GM19099 (cell line): ENCODE data around the gene WDR4.

Source experiments
- POLR2A ChIP-seq: IDR thresholded peaks from 3 replicates; pipeline ENCODE4 v1.6.1; 2011; ENCODE audit warnings: low read depth; ENCODE audit not compliant: insufficient read length; ENCODE audit errors: extremely low read depth

The WDR4 gene

GRCh38 chr21:42847051-42847707 lies 32.2 kb downstream of the WDR4 start:
- TF ChIP-seq POLR2A = no peak

DNA sequence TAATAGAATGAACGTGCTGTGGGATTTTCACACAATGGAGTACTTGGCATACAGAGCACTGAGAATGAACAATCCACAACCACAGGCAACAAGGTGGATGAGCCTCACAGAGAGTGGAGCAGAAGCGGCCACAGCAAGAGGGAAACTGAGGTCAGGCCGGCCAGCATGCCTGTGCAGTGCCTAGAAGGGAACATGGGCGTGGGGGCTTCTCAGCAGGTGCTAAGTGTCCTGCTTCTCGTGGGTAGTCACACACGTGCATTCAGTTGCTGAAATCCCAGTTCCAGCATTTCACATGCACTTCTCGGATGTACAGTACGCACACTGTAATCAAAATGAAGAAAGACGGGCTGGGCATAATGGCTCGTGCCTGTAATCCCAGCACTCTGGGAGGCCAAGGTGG lies 33.1 kb downstream of the WDR4 start:
- no peak for TF ChIP-seq POLR2A

GRCh38 chr21:42845296-42845965 lies 33.9 kb downstream of the WDR4 start:
- TF ChIP-seq POLR2A = no peak

DNA sequence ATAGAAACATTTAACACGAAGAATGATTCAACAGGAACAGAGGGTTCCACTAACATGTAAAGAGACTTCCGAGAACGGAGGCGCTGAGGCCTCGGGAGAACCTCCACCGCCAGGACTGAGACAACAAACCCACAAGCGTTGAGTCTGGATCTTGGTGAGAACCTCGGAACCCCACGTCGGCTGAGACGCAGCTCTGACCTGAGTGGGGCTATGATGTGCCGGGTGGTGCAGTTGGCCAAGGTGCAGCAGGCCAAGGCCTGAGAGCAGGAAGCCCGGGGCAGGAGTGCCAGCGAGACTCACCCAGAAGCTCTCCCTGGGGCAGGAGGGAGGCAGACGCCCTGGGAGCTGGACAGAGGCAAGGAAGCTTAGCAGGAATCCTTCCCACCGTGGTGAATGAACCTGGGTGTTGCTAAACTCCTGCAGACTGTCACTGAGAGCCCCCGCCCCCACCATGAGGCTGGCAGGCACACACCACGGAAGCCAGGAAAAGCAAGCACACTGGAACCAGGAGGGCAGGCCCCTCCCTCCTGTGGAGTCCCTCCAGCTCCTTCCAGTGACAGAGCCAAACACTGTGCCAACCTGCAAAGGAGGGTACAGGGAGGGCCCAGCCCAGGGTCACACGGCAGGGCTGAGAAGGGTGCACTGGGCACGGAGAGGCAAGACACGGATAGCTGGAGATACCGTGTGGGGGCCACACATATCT lies 34.8 kb downstream of the WDR4 start:
- TF ChIP-seq POLR2A = no peak

GRCh38 chr21:42843056-42843455 lies 36.3 kb downstream of the WDR4 start:
- TF ChIP-seq POLR2A = no peak

- TF ChIP-seq POLR2A = no peak
Measured at GRCh38 chr21:42841156-42841915, 38.0 kb downstream of the WDR4 start.

GRCh38 chr21:42840411-42841155 lies 38.8 kb downstream of the WDR4 start:
- TF ChIP-seq POLR2A = peak; percentile 23

GRCh38 chr21:42839271-42840231 lies 39.8 kb downstream of the WDR4 start:
- no peak for TF ChIP-seq POLR2A

GRCh38 chr21:42837421-42838211 lies 41.7 kb downstream of the WDR4 start:
- TF ChIP-seq POLR2A = no peak

DNA sequence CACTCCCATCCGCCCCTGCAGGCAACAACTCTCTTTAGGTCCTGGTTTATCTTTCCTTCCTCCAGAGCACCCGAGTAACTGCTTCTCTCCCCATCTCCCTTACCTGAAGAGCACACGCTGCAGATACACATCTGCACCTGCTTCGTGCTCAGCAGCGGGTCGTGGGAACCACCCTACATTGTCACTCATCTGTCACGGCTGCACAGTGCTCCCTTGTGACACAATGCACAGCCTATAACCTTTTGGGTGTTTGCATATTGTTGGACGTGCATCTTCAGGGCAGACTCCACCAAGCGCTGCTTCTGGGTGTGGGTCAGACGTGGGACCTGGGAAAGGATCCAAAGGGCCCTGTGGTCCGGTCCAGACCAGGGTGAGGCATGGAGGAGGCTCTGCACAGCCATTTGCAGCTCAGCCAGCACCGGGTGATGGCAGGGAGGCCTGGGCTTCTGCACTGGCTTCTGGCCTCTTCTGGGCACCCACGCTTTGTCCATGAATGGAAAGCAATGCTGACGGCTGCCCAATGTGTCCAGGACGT lies 42.5 kb downstream of the WDR4 start:
- TF ChIP-seq POLR2A = no peak

DNA sequence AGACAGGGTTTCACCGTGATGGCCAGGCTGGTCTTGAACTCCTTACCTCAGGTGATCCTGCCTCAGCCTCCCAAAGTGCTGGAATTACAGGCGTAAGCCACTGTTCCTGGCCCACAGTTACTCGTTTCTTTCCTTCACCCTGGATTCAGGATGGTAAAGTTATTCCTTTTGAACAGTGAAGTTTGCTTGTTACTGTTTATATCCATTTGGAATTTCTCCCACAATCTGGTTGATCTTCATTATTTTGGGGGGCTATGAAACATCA lies 43.0 kb downstream of the WDR4 start:
- no peak for TF ChIP-seq POLR2A

DNA sequence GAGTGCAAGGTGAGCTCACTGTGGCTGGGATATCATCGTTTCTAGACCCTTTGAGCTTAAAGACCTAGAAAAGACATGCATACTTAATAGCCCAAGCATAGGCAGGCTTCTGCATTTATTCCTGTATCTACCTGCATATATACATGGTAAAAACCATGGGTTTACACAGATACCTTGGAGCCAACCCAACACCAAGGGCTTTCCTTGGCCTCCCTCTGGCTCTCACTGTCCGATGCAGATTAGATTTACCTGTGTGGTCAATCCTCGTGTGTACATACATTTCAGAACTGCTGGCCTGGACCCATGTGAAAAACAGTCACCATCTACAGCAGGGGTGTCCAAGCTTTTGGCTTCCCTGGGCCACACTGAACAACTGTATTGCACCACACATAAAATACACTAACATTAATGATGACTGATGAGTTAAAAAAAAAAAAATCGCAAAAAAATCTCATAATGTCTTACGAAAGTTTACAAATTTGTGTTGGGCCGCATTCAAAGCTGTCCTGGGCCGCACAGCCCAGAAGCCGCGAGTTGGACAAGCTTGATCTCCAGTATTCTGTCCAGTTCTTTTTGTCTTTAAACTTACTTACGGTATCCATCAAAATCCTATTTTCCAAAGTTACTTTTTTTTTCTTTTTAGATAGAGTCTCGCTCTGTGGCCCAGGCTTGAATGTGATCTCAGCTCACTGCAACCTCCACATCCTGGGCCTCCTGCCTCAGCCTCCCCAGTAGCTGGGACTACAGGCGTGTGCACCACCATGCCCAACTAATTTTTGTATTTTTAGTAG lies 43.5 kb downstream of the WDR4 start:
- no peak for TF ChIP-seq POLR2A

GRCh38 chr21:42835211-42835610 lies 44.1 kb downstream of the WDR4 start:
- no peak for TF ChIP-seq POLR2A
